Vagina (tissue), 2 donors: ENCODE results near the gene UNC13B. TPM values are rescaled to one million over a fixed set of nuclear protein-coding genes. Genes with fewer than 3 reads are reported as not detected.
"Not testable (repeated sequence)": the region's sequence is repeated elsewhere in the genome, so short reads cannot be mapped to it uniquely, and the experiment has no call there.

Experiments used
- DNase-seq, 2 donors: peaks; one replicate each; pipeline ENCODE4 v3.0.0-alpha.2; 2017; ENCODE audit errors: extremely low spot score in 2 of 2
- H3K27ac ChIP-seq: fragments of 200-600 bp; sonication (generic); one replicate; pipeline ENCODE4 v1.5.1; 2019
- H3K27me3 ChIP-seq: fragments of 200-600 bp; sonication (generic); one replicate; pipeline ENCODE4 v1.5.1; 2019
- H3K36me3 ChIP-seq, 2 donors: fragments of 200-600 bp; sonication (generic); one replicate each; pipeline ENCODE4 v1.5.1; 2017 to 2019
- H3K4me1 ChIP-seq: fragments of 200-600 bp; sonication (generic); one replicate; pipeline ENCODE4 v1.5.1; 2019
- H3K4me3 ChIP-seq, 2 donors: fragments of 200-600 bp; sonication (generic); 1 replicate in 1 of 2; 2 replicates in 1 of 2; pipeline ENCODE4 v1.5.1; 2016 to 2019
- H3K9me3 ChIP-seq: fragments of 200-600 bp; sonication (generic); one replicate; pipeline ENCODE4 v1.5.1; 2019
- POLR2A ChIP-seq, 2 donors: fragments of 450-650 bp; IDR thresholded peaks; one replicate each; pipeline ENCODE4 v1.6.1; 2017; ENCODE audit warnings: antibody characterized with exemption in 2 of 2, mild to moderate bottlenecking in 2 of 2, moderate library complexity in 2 of 2
- POLR2AphosphoS5 ChIP-seq, 2 donors: sonication (generic); formaldehyde crosslinking; IDR thresholded peaks; one replicate each; pipeline ENCODE4 v1.9.0; 2017; ENCODE audit warnings: antibody characterized with exemption in 2 of 2, mild to moderate bottlenecking in 2 of 2, low read depth in 1 of 2; ENCODE audit not compliant: insufficient read depth in 1 of 2
- intact Hi-C: fragments of 100-400 bp; cut with DNase I; formaldehyde crosslinking; loops from one replicate; pipeline ENCODE4 v1.15.1; 2023
- total RNA-seq: library from RNA; depleted of rRNA; stranded (reverse); fragments of >200 nt; gene quantifications from one replicate; pipeline ENCODE4 v1.2.3, GENCODE V29; 2016
- TF ChIP-seq, protein P1 (sequence below), 3 experiments: fragments of 450-650 bp in 2 of 3; fragments of 200-600 bp in 1 of 3; sonication (generic) in 1 of 3; IDR thresholded peaks; one replicate each; pipeline ENCODE4 v1.5.1; 2017 to 2019; ENCODE audit warnings: antibody characterized with exemption in 3 of 3, mild to moderate bottlenecking in 2 of 3, moderate library complexity in 2 of 3

The UNC13B gene
- total RNA-seq, 1 donor from 2014 or later: 20.4 TPM

DNA sequence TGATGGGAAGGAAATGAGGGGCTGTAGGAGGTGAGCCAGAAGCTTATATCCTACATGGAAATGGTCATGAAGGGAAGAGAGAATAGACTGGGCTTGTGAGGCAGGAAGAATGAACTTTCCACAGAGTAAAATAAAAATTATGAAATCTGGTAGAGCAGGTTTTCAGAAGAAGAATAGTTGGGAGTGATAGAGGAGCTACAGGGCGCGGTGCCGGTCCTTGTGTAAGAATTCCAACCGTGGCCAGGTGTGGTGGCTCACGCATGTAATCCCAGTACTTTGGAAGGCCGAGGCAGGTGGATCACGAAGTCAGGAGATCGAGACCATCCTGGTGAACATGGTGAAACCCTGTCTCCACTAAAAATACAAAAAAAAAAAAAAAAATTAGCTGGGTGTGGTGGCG is 8.9 kb upstream of the UNC13B start:
- H3K4me3 ChIP-seq: no peak overlapping the region
- TF ChIP-seq POLR2A (IDR thresholded peaks at IDR 0.05) (no peak), POLR2AphosphoS5 (IDR thresholded peaks at IDR 0.05; ENCODE audit: insufficient read depth in 1 of 2, low read depth in 1 of 2) (no peak)
- TF ChIP-seq, protein P1, sequence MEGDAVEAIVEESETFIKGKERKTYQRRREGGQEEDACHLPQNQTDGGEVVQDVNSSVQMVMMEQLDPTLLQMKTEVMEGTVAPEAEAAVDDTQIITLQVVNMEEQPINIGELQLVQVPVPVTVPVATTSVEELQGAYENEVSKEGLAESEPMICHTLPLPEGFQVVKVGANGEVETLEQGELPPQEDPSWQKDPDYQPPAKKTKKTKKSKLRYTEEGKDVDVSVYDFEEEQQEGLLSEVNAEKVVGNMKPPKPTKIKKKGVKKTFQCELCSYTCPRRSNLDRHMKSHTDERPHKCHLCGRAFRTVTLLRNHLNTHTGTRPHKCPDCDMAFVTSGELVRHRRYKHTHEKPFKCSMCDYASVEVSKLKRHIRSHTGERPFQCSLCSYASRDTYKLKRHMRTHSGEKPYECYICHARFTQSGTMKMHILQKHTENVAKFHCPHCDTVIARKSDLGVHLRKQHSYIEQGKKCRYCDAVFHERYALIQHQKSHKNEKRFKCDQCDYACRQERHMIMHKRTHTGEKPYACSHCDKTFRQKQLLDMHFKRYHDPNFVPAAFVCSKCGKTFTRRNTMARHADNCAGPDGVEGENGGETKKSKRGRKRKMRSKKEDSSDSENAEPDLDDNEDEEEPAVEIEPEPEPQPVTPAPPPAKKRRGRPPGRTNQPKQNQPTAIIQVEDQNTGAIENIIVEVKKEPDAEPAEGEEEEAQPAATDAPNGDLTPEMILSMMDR (IDR thresholded peaks at IDR 0.05): no peak
- no peaks in the 10 kb centered on the region for H3K36me3 ChIP-seq
- H3K9me3 ChIP-seq: no peaks in the 10 kb centered on the region
- H3K27me3 ChIP-seq: no peaks in the 10 kb centered on the region
- H3K4me1 ChIP-seq: no peaks in the 10 kb centered on the region
- no peak for DNase-seq
- H3K27ac ChIP-seq: no peak overlapping the region
- intact Hi-C loops: no loop called here

DNA sequence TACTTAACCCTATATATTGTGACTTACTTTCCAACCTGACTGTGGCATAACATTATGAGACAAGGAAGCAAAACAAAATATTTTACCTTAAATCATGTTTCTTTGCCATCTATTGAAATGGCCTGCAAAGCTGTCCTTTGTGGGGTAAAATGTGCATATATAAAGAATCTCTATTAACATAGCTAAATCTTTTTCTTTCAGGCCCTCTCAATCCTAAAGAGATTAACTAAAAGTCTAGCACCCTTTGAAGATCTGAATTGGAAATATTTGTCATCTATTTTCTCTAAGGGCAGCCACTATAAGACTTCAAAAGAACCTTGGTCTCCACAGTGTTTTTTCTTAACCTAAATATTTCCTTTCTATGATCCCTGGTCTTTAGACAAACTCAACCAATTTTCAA is 5.0 kb upstream of the UNC13B start:
- Histone ChIP-seq H3K9me3 (no peaks in the 10 kb centered on the region), H3K4me1 (peaks cover 5% of the 10 kb centered on the region), H3K36me3 (no peaks in the 10 kb centered on the region), H3K4me3 (no peak overlapping the region), H3K27me3 (no peaks in the 10 kb centered on the region), H3K27ac (no peak overlapping the region)
- intact Hi-C loops: no loop called here
- no peak for DNase-seq
- TF ChIP-seq POLR2A (IDR thresholded peaks at IDR 0.05) (no peak), POLR2AphosphoS5 (IDR thresholded peaks at IDR 0.05; ENCODE audit: insufficient read depth in 1 of 2, low read depth in 1 of 2) (no peak)
- TF ChIP-seq, protein P1 (IDR thresholded peaks at IDR 0.05): no peak

DNA sequence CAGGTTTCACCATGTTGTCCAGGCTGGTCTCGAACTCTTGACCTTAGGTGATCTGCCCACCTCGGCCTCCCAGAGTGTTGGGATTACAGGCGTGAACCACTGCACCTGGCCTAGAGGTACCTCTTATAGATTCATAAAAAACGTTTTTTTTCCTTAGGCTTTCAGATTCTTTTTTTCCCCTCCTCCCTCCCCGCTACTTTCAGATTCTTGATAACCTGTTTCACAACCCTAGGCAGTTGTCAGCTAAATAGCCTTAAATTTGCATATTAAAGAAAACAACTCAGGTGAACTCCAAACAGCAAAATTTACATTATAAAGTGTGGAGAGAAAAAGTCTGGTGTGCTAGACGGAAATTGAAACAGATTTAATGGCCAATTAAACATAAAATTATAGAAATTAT is 4.0 kb upstream of the UNC13B start:
- H3K4me1 ChIP-seq, intact Hi-C loops, H3K27ac ChIP-seq, DNase-seq, H3K36me3 ChIP-seq, H3K4me3 ChIP-seq, H3K27me3 ChIP-seq, H3K9me3 ChIP-seq: not testable (repeated sequence)

DNA sequence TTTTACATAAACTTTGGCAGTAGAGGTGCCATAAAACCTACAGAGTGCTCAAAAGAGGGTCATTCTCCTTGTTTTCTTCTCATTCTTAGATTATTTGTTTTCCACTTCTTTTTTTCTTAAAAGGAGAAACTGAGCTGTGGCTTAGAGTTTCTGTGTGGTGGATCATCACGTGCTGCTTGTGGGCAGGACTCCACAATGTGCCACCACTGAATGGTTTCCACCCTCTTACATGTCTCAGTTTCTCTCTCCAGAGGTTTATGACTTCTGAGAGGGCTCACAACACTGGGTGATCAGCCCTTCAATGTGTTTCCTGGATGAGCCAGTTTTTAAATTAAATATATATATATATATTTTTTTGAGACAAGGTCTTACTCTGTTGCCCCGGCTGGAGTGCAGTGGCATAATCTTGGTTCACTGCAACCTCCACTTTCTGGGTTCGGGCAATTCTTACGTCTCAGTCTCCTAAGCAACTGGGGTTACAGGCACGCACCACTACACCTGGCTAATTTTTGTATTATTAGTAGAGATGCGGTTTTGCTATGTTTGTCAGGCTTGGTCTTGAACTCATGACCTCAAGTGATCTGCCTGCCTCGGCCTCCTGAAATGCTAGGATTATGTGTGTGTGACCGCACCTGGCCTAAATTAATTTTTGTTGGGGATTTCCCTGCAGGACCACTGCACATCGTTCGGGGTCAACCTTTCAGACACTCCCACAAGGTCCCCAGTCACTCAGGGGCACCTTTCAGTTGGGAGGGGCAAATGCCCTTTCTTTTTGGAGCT is 3.1 kb upstream of the UNC13B start:
- TF ChIP-seq, protein P1 (IDR thresholded peaks at IDR 0.05): no peak
- no peak for TF ChIP-seq POLR2AphosphoS5 (IDR thresholded peaks at IDR 0.05; ENCODE audit: insufficient read depth in 1 of 2, low read depth in 1 of 2)
- TF ChIP-seq POLR2A (IDR thresholded peaks at IDR 0.05): no peak
- intact Hi-C loops: no loop called here
- no peaks in the 10 kb centered on the region for H3K36me3 ChIP-seq
- no peaks in the 10 kb centered on the region for H3K27me3 ChIP-seq
- peaks cover 16% of the 10 kb centered on the region for H3K4me1 ChIP-seq
- no peaks in the 10 kb centered on the region for H3K9me3 ChIP-seq
- H3K4me3 ChIP-seq: no peak overlapping the region
- no peak overlapping the region for H3K27ac ChIP-seq
- no peak for DNase-seq

DNA sequence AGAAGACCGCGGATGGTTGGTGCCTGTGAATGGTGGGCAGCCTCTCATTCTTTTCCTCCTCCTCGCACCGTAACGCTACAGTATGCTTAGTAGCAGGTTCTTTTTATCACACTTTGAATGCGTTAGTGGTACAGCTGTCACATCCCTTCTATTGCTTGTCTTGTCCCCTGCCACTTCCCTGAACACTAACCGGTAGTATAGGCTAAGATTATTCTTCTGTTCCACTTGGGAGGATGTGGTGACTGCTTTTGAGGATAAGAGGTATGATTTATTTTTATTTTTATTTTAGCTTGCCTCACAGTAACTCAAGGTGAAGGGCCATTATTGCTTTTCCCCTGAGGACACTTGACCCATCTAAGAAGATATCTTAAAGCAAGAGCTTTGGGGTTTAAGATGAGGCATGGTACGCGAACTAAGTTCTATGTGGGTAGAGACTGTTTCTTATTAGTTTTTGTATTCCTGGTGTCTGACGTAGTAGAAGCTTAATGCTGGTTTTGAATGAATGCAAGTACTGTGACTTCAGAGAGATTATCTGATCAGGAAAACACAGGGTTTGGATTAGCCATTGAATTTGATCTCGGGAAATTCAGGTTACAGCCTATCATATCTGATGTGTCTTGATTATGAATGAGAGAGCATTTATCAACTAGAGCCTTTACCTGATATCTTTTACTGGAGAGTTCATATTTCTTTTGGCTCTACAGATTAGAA is 951 bp downstream of the UNC13B start:
- no peaks in the 10 kb centered on the region for H3K36me3 ChIP-seq
- H3K9me3 ChIP-seq: no peaks in the 10 kb centered on the region
- no peaks in the 10 kb centered on the region for H3K27me3 ChIP-seq
- intact Hi-C loops: no loop called here
- H3K4me3 ChIP-seq: peak overlapping the region; percentile 72 to 76
- H3K4me1 ChIP-seq: peaks cover 20% of the 10 kb centered on the region
- H3K27ac ChIP-seq: peak overlapping the region; percentile 85
- TF ChIP-seq, protein P1 (IDR thresholded peaks at IDR 0.05): no peak
- TF ChIP-seq POLR2AphosphoS5 (IDR thresholded peaks at IDR 0.05; ENCODE audit: insufficient read depth in 1 of 2, low read depth in 1 of 2): no peak
- no peak for TF ChIP-seq POLR2A (IDR thresholded peaks at IDR 0.05)
- no peak for DNase-seq
